ENCODE data around the gene RRP36.
"Not testable (repeated sequence)": the region's sequence is repeated elsewhere in the genome, so short reads cannot be mapped to it uniquely, and the experiment has no call there.

The RRP36 gene

DNA sequence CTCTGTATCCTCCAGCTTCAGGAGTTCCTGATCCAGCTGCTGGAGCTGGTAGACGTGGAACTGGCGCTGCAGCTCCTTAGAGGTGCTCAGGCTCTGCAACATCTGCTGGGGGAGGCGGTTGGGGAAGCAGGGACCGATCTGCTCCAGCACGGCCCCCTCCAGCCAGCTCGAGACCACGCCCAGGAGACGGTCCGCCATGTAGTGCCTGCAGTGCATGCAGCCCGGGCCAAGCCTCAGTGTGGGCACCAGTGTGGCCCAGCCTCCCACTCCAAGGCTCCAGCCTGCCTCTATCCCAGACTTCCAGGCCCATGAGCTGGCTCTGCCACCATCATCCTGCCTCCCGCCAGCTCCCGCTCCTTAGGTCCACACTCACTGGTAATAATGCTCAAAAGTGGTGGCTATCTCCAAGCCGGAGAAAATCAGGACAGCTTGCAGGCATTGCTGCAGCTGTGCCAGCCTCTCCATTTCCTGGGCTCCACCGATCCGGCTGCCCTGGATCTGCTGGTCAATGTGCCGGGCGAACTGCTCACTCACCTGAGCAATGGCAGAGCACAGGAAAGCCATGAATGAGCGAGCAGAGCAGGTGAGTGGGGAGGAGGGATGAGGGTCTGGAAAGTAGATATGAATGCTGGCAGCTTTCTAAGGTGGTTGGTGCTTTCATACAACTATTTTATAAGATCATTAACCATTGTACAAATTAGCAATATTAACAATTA, 19.3 kb downstream of the RRP36 start:
- DNase-seq = no peak

DNA sequence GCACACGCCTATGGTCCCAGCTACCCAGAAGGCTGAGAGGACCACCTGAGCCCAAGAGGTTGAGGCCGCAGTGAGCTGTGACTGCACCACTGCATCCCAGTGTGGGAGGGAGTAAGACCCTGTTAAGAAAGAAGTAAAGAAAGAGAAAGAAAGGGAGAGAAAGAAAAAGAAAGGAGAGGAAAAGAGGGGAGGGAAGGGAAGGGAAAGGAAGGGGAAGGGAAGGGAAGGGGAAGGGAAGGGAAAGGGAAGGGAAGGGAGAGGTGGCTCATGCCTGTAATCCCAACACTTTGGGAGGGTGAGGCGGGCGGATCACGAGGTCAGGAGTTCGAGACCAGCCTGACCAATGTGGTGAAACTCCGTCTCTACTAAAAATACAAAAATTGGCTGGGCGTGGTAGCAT, 20.1 kb downstream of the RRP36 start:
- not testable (repeated sequence) for DNase-seq

DNA sequence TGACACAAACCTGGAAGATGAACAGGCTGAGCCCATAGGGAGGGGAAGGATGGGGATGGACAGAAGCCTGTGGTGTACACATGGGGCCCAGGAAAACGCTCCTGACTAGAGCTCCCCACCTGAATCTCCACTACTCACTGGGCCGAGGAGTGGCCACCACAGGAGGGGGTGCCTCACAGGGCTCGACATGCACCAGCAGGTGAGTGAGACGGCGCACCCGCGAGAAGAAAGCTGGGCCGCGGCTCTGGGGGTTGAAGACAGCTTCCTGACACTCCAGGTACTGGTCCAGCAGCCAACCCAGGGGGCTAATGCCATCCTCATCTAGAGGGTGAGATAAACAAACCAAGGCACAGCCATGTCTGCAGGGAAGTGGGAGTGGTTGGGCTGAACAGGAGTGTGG, 21.9 kb downstream of the RRP36 start:
- DNase-seq = no peak

DNA sequence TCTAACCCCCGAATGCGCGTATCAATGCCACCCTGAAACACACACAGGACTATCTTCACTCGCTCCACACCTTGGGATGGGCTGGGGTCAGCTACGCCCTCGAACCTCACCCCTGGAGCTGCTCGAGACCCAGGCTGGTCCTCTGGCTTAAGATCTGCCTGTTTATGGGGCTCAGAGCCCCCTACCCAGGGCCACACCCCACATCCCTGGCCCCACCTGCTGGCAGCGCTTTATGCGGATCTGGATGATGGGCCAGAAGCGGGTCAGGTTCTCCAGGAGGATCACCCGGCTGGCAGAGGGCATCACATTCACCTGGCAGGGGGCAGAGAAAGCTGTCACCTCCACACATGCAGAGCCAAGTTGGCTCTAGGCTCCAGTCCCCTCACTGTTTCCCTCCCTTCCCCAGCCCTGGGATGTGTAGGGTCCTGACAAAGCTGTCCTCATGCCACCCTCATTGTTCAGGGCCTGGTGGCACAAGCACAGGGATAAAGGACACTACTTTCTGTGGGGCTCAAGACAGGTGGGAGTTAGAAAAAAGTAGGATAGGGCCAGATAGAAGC, 24.0 kb downstream of the RRP36 start:
- DNase-seq = no peak

DNA sequence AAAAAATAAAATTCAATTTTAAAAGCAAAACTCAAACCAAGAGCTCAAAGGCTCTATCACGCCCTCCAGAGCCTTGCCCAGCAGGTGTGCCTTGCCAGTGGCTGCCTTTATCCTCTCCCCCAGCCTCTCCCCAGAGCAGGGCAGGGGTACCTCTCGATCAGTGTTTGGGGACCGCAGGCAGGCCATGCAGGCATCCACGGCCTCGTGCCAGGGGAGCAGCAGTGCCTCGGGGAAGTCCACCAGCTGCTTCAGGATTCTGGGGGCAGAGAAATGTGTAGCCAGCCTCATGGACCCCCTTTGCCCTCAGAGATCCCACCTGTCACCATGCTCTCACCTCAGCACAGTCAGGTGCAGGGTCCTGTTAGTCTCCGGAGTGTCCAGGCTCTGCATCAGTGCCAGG, 26.6 kb downstream of the RRP36 start:
- DNase-seq = no peak

DNA sequence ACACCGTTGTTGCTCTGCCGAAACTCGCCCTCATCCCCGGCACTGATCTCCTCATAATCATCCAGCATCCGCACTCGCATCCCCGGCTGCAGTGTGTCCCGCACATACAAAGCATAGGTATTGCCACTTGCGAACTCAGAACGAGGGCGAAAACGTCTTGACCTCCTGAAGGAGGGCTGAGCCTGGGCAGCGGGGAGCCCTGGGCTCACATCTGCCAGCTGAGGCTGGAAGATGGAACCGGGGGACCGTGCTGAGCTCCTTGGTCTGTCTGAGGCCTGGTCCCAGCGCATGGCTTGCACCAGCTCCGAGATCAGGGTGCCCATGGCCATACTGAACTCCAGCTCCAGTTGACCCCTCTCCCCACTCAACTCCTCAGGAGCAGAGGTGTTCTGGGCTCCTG, 29.6 kb downstream of the RRP36 start:
- DNase-seq = no peak

DNA sequence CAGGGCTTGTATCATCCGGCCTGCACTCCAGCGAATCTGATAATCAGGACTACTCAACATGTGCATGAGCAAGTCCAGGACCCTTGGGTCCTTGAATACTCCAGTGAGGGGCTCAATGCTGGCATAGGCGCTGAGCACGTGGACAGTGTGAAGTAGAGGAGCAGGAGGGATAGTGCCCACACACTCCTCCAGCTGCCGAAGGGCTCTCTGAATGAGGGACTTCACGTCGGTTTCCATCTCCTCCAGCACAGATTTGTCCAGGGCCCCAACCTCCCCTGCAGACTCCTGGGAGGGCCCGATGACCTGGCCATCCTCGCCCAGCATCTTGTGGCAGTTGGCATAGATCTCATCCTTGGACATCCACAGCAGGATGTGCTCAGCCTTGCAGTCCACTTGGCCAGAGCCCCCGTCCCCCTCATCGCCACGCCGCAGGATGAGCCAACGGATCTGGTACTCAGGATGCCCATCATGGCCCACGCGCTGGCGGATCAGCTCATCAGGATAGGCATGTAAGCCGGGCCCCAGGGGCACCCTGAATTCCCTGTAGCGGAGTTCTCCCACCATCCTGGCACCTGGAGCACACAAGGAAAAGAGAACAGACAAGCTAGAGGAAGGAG, 30.9 kb downstream of the RRP36 start:
- no peak for DNase-seq

DNA sequence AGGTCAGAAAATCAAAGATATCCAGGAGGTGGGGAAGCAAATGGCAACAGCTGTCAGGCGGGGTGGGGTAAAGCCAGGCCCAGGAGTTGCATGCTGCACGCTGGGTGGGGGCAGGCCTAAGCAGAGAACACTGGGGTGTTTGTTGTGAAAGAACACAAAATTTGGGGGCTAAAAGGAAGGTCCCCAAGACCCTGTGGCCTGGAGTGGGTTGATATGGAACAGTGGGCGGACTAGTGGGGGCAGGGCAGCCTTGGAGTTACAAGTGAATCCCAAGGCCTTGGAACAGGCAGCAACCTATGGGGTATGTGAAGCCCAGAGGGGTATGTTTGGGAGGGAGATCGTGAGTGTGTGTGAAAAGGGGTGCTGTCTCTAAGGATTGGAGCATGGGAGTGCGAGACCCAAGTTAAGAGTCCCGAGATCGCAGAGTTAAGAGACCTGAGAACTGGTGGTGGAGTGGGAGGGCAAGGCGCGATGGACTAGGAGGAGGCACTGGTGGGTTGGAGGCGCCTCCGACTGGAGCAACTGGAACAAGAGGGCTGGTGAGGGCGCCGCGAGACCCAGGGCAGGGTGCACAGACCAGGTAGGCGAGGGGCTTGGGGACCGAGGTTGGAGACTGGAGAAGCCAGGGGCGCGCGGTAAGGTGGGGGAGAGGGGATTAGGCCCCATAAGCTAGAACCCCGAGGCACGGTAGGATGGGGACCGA, 31.6 kb downstream of the RRP36 start:
- no peak for DNase-seq

DNA sequence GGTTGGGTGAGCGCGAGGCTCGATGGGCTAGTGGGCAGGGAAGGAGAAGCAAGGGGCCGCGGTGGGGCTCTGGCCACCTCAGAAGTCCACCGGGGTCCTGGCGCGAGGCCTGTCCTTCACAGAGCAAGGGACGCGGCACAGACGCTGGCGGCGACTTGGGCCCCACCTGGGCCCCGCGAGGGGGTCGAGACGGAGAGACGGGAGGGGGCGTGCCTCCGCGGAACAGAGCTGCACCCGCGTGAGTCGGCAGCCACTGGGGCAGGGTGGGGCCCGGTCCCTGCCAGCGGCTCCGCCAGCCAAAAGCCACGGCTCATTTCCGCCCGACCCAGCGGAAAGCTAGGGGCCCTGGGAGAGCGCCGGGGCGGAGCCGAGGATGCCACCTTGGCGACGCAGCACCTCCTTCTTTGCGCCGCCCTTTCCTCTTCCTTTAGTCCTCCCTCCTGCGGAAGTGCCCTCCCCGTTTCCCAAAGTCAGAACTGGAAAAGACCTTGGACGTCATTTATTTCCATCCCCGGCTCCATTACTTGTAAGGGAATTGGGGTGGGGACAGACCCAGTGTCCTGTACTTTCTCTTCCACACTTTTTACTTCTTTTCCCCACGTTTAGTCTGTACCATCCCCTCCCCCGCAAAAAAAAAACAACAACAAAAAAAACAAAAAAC, 32.3 kb downstream of the RRP36 start, which contains the start of gene CUL7:
CUL7 (minus strand) TSS at position 307 of the 661 bp plus-strand sequence. CDS start 1,063 bp downstream, outside the sequence.
- DNase-seq = peak; percentile 92

DNA sequence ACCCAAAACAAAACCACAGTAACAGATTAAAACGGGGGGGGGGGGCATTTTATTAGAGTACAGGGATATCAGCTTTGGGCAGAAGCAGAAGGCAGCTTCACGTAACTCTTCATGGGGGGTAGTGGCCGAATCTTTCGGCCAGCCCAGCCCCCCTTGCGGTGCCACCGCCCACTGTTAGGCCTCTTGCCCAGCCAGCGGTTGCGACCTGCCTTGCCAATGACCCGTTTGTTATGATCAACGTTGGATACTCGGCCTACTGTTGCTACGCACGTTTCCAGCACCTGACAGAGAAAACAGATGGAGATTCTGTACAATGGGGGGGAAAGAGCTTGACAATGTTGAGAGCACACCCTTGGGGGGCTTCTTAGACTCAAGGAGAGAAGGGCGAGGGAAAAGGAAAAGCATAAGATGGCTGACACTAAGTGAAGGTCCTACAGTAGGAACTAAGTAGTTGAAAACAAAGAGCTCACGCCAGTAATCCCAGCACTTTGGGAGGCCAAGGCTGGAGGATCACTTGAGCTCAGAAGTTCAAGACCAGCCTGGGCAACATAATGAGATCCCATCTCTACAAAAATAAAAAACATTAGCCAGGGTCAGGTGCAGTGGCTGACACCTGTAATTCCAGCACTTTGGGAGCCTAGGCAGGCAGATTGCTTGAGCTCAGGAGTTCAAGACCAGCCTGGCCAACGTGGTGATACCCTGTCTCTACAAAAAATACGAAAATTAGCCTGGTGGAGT, 33.0 kb downstream of the RRP36 start:
- no peak for DNase-seq

DNA sequence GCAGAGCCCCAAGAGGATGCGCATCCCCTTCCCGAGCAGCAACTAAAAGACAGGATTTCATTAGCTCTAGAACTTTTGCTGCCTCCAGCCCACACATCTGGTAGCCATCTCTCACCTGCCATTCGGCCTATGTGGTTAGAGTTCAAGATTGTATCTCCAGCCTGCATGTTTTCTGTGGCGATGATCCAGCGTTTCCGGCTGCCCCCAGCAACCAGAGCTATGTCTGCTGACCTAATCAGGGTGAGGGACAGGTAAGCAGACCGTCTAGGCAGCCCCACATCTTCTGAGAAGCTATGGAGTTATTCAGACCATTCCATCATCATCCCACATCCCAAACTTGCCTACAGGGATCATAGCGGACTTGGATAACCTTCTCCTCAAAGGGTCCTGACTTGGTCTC, 34.5 kb downstream of the RRP36 start:
- DNase-seq = no peak

DNA sequence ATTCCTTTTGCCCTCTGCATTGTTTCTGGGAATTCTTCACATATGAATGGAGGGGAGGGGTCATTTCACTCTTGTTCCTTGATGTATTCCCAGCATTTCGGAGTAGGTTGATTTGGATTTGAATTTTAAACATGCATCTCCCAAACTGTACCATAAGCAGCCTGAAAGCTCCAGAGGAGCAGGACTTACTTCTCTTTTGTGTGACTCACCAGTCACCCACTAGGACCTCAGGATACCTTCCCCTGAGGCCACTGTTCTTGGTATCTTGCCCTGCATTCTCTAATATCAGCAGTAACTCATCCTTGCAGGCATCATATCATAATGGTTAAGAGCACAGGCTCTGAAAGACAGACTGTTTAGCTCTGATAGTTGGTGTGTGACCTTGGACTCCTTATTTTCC, 37.1 kb downstream of the RRP36 start:
- DNase-seq = no peak

DNA sequence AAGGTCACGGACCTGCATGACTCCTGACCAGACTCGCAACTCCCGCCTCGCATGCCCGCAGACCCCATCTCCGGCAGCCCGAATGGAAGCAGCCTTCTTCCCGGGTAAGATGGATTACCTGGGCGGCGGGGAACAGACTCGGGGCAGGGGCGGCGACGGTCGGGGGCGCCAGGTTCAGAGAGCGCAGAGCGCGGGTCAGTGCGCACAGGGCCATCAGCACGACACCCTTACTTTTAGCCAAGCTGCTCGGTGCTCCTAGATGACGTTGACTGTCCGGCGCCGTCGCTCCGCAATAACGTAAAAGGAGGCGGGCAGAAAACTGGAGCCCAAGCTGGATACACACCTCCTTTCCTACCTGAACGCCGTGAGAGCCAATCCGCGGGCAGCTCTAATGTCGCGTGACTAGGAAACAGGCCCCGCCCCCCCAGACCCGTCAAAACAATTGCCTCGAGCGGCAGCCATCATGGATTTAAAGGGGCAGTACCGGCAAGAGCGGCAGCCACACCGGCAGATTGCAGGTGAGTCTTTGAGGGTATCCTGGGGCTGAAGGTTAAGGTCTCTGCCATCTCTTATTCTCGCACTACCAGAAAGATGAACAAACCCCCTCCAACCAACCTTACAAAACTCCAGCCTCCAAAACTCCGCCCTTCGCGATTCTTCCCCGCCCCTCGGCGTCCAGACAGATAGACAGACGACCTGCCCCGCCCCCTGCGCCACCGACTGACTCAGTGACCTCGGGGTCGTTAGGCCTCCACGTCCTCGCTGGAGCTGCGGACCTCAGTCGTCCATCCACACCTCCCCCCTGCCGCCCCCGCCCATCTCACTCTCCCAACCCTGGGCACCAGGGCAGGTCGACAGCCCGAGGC, 38.0 kb downstream of the RRP36 start, which contains the start of the genes KLC4 and MRPL2:
KLC4 (plus strand) TSS at position 464 of the 866 bp plus-strand sequence. CDS start 1,705 bp downstream, outside the sequence.
MRPL2 (minus strand) TSS at position 267 of the 866 bp plus-strand sequence; CDS start at position 214, 53 bp downstream.
- peak; percentile 98 for DNase-seq

DNA sequence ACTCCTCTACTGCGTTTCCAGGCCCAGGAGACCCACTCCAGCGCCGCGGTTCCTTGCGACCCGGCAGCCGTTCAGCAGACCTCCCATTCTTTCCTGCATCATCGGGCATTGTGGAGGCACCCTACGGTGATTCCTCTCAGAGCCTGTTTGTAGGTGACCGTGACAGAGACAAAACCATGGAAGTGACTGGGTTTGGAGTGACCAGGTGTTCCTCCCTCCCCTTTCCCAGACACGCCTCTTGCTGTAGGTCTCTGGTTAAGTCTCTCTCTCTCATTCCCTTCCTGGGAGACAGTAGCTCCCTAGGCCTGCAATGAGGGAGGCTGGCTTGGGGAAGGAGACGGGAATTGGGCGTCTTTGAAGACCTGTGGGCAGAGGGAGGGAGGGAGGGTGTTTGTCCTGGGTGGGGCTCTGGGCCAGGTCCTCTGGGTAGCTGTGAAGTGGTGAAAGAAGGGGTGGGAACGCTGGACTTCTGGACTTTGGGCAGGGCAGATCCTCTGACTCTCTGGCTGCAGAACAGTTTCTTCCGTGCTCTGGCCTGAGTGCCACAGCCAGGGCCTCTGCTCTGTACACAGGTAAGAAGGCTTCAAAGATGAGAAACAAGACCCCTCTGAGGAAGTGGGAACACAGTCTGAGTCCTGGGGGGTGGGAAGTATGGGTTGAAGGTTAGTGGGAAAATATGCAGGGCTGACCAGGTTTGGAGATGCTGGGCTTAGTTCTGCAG, 38.8 kb downstream of the RRP36 start:
- no peak for DNase-seq

DNA sequence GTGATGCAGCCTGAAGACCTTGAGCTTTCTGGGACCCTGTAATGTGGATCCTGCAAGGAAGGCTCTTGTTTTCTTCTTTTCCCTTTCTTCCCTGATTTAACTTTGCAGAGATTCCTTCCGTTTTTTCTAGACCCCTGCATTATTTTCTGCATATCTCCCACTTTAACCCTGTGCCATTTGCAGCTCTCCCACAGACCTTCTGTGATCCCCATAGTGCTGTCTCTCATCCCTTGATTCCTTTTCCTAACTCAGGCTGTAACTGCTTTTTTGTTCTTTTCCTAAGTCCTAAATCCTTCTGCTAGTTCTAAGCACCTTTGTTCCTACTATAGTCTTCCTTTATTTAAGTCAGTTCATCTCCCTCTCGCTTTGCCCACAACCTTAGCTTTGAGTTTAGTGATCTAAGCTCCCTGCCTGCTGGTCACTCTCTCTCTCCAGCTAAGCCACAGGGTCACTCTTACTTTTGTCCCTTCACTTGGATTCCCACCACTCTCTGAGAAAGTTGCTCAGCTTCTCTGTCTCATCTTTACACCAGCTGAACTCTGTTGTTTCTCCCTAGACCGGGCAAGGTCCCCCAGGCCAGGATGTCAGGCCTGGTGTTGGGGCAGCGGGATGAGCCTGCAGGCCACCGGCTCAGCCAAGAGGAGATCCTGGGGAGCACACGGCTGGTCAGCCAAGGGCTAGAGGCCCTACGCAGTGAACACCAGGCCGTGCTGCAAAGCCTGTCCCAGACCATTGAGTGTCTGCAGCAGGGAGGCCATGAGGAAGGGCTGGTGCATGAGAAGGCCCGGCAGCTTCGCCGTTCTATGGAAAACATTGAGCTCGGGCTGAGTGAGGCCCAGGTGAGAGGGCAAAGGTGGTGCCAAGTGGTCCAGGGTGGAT, 39.6 kb downstream of the RRP36 start:
- DNase-seq = no peak

DNA sequence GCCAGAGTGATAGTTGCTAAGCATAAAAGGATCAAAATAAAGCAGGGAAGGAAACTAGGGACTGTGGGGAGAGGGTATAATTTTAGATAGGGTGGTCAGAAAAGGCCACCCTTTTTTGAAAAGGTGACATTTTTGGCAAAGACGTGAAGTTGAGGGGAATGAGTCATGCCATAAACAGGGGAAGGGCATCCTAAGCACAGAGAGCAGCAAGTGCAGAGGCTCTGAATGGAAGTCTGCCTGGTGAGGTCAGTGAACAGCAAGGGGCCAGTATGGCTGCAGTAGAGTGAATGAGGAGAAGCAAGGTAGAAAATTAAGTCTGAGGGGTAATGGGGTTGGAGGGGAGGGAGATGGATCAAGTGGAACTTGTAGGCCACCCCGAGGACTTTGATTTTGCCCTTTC, 40.4 kb downstream of the RRP36 start:
- no peak for DNase-seq

DNA sequence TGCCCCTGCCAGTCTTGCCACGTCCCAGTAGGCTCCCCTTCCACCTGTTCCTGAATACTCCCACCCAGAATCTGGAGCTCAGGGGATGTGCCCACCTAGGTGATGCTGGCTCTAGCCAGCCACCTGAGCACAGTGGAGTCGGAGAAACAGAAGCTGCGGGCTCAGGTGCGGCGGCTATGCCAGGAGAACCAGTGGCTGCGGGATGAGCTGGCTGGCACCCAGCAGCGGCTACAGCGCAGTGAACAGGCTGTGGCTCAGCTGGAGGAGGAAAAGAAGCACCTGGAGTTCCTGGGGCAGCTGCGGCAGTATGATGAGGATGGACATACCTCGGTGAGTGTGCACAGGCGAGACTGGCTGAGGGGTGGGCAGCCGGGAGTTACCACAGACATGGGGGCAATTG, 41.4 kb downstream of the RRP36 start:
- no peak for DNase-seq

DNA sequence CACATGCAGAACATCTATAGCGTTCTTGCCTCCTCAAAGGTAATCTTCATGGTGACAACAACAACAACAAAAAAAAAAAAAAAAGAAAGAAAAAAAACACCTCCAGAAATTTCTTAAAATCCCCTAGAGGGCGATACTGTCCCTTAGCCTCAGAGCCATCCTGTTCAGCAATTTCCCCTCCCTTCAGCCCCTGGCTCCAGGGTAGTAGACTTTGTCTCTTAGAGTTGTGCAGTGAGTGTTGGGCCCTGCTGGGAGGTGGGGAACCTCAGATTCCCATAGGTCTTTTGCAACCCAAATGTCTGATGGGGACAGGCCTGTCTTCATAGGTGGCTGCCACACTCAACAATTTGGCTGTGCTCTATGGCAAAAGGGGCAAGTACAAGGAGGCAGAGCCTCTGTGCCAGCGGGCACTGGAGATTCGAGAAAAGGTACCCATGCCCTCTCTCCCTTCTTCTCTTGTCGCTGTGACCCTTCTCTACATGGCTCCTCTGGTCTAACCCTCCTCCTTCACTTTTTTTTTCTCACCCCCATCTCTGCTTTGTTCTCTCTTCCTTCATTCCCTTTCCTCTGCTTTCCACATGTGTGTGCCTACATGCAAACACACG, 48.7 kb downstream of the RRP36 start:
- DNase-seq = peak; percentile 39

Measured in CD4-positive, alpha-beta T cell treated with Interleukin-10 for 1 hour (primary cell).